Measurements from ENCODE around the gene SUCNR1. TPM values are rescaled to one million over a fixed set of nuclear protein-coding genes. Genes with fewer than 3 reads are reported as not detected.
"Not testable (repeated sequence)": the region's sequence is repeated elsewhere in the genome, so short reads cannot be mapped to it uniquely, and the experiment has no call there.

SUCNR1 gene
- total RNA-seq, 1 donor from 2014 or later, result 0.52 TPM

- H3K9me3 ChIP-seq (ENCODE audit: control insufficient read depth in 3 of 3, low read length in 3 of 3); H3K36me3 ChIP-seq (ENCODE audit: control insufficient read depth in 3 of 3, insufficient read depth in 3 of 3, low read length in 3 of 3): not testable (repeated sequence)
Measured at GRCh38 chr3:151887450-151888211, 14.2 kb downstream of the SUCNR1 start.

GRCh38 chr3:151890721-151891141, 17.3 kb downstream of the SUCNR1 start:
- H3K36me3 ChIP-seq (ENCODE audit: control insufficient read depth in 3 of 3, insufficient read depth in 3 of 3, low read length in 3 of 3), result no peaks in the 10 kb centered on the region
- H3K4me1 ChIP-seq (ENCODE audit: control insufficient read depth in 3 of 3, insufficient read depth in 3 of 3, low read length in 3 of 3), result no peaks in the 10 kb centered on the region
- H3K27me3 ChIP-seq (ENCODE audit: control insufficient read depth in 3 of 3, insufficient read depth in 3 of 3, low read length in 3 of 3), result no peaks in the 10 kb centered on the region
- no peaks in the 10 kb centered on the region for H3K9me3 ChIP-seq (ENCODE audit: control insufficient read depth in 3 of 3, low read length in 3 of 3)
- H3K4me3 ChIP-seq (ENCODE audit: low read length in 3 of 3), result no peak overlapping the region
- H3K9ac ChIP-seq (ENCODE audit: low read depth in 1 of 3, low read length in 3 of 3), result no peak overlapping the region
- H3K27ac ChIP-seq (ENCODE audit: low read depth, low read length), result no peak overlapping the region

More at GRCh38 chr3:151887450-151888211, 14.2 kb downstream of the SUCNR1 start:
- not testable (repeated sequence) for H3K27ac ChIP-seq (ENCODE audit: low read depth, low read length); H3K9ac ChIP-seq (ENCODE audit: low read depth in 1 of 3, low read length in 3 of 3); H3K4me3 ChIP-seq (ENCODE audit: low read length in 3 of 3); H3K4me1 ChIP-seq (ENCODE audit: control insufficient read depth in 3 of 3, insufficient read depth in 3 of 3, low read length in 3 of 3); H3K27me3 ChIP-seq (ENCODE audit: control insufficient read depth in 3 of 3, insufficient read depth in 3 of 3, low read length in 3 of 3)

- Histone ChIP-seq H3K27ac (ENCODE audit: low read depth, low read length) (no peak overlapping the region), H3K9me3 (ENCODE audit: control insufficient read depth in 3 of 3, low read length in 3 of 3) (no peaks in the 10 kb centered on the region), H3K27me3 (ENCODE audit: control insufficient read depth in 3 of 3, insufficient read depth in 3 of 3, low read length in 3 of 3) (no peaks in the 10 kb centered on the region), H3K9ac (ENCODE audit: low read depth in 1 of 3, low read length in 3 of 3) (no peak overlapping the region), H3K4me1 (ENCODE audit: control insufficient read depth in 3 of 3, insufficient read depth in 3 of 3, low read length in 3 of 3) (no peaks in the 10 kb centered on the region), H3K36me3 (ENCODE audit: control insufficient read depth in 3 of 3, insufficient read depth in 3 of 3, low read length in 3 of 3) (no peaks in the 10 kb centered on the region), H3K4me3 (ENCODE audit: low read length in 3 of 3) (no peak overlapping the region)
Measured at GRCh38 chr3:151891721-151892120, 18.3 kb downstream of the SUCNR1 start.

GRCh38 chr3:151894219-151894618, 20.8 kb downstream of the SUCNR1 start:
- Histone ChIP-seq H3K4me3 (ENCODE audit: low read length in 3 of 3) (no peak overlapping the region), H3K9me3 (ENCODE audit: control insufficient read depth in 3 of 3, low read length in 3 of 3) (no peaks in the 10 kb centered on the region), H3K27ac (ENCODE audit: low read depth, low read length) (no peak overlapping the region), H3K36me3 (ENCODE audit: control insufficient read depth in 3 of 3, insufficient read depth in 3 of 3, low read length in 3 of 3) (no peaks in the 10 kb centered on the region), H3K27me3 (ENCODE audit: control insufficient read depth in 3 of 3, insufficient read depth in 3 of 3, low read length in 3 of 3) (no peaks in the 10 kb centered on the region), H3K9ac (ENCODE audit: low read depth in 1 of 3, low read length in 3 of 3) (no peak overlapping the region), H3K4me1 (ENCODE audit: control insufficient read depth in 3 of 3, insufficient read depth in 3 of 3, low read length in 3 of 3) (no peaks in the 10 kb centered on the region)

- no peaks in the 10 kb centered on the region for H3K9me3 ChIP-seq (ENCODE audit: control insufficient read depth in 3 of 3, low read length in 3 of 3)
- H3K36me3 ChIP-seq (ENCODE audit: control insufficient read depth in 3 of 3, insufficient read depth in 3 of 3, low read length in 3 of 3), result no peaks in the 10 kb centered on the region
- no peaks in the 10 kb centered on the region for H3K4me1 ChIP-seq (ENCODE audit: control insufficient read depth in 3 of 3, insufficient read depth in 3 of 3, low read length in 3 of 3)
- H3K9ac ChIP-seq (ENCODE audit: low read depth in 1 of 3, low read length in 3 of 3), result no peak overlapping the region
- no peak overlapping the region for H3K27ac ChIP-seq (ENCODE audit: low read depth, low read length)
- no peaks in the 10 kb centered on the region for H3K27me3 ChIP-seq (ENCODE audit: control insufficient read depth in 3 of 3, insufficient read depth in 3 of 3, low read length in 3 of 3)
- H3K4me3 ChIP-seq (ENCODE audit: low read length in 3 of 3), result no peak overlapping the region
Measured at GRCh38 chr3:151895478-151896241, 22.2 kb downstream of the SUCNR1 start.

- Histone ChIP-seq H3K27ac (ENCODE audit: low read depth, low read length) (no peak overlapping the region), H3K27me3 (ENCODE audit: control insufficient read depth in 3 of 3, insufficient read depth in 3 of 3, low read length in 3 of 3) (no peaks in the 10 kb centered on the region), H3K4me3 (ENCODE audit: low read length in 3 of 3) (no peak overlapping the region), H3K4me1 (ENCODE audit: control insufficient read depth in 3 of 3, insufficient read depth in 3 of 3, low read length in 3 of 3) (no peaks in the 10 kb centered on the region), H3K9me3 (ENCODE audit: control insufficient read depth in 3 of 3, low read length in 3 of 3) (no peaks in the 10 kb centered on the region), H3K36me3 (ENCODE audit: control insufficient read depth in 3 of 3, insufficient read depth in 3 of 3, low read length in 3 of 3) (no peaks in the 10 kb centered on the region), H3K9ac (ENCODE audit: low read depth in 1 of 3, low read length in 3 of 3) (no peak overlapping the region)
Measured at GRCh38 chr3:151896246-151897012, 23.0 kb downstream of the SUCNR1 start.

GRCh38 chr3:151898121-151898520, 24.7 kb downstream of the SUCNR1 start:
- H3K27ac ChIP-seq (ENCODE audit: low read depth, low read length); H3K4me3 ChIP-seq (ENCODE audit: low read length in 3 of 3); H3K4me1 ChIP-seq (ENCODE audit: control insufficient read depth in 3 of 3, insufficient read depth in 3 of 3, low read length in 3 of 3); H3K9ac ChIP-seq (ENCODE audit: low read depth in 1 of 3, low read length in 3 of 3); H3K27me3 ChIP-seq (ENCODE audit: control insufficient read depth in 3 of 3, insufficient read depth in 3 of 3, low read length in 3 of 3); H3K9me3 ChIP-seq (ENCODE audit: control insufficient read depth in 3 of 3, low read length in 3 of 3); H3K36me3 ChIP-seq (ENCODE audit: control insufficient read depth in 3 of 3, insufficient read depth in 3 of 3, low read length in 3 of 3): not testable (repeated sequence)

- not testable (repeated sequence) for H3K4me3 ChIP-seq (ENCODE audit: low read length in 3 of 3); H3K9me3 ChIP-seq (ENCODE audit: control insufficient read depth in 3 of 3, low read length in 3 of 3); H3K9ac ChIP-seq (ENCODE audit: low read depth in 1 of 3, low read length in 3 of 3); H3K27ac ChIP-seq (ENCODE audit: low read depth, low read length); H3K27me3 ChIP-seq (ENCODE audit: control insufficient read depth in 3 of 3, insufficient read depth in 3 of 3, low read length in 3 of 3); H3K36me3 ChIP-seq (ENCODE audit: control insufficient read depth in 3 of 3, insufficient read depth in 3 of 3, low read length in 3 of 3)
- peaks cover 0 to 11% (median 4%) of the 10 kb centered on the region in 3 donors for H3K4me1 ChIP-seq (ENCODE audit: control insufficient read depth in 3 of 3, insufficient read depth in 3 of 3, low read length in 3 of 3)
Measured at GRCh38 chr3:151898564-151899261, 25.3 kb downstream of the SUCNR1 start.

- H3K36me3 ChIP-seq (ENCODE audit: control insufficient read depth in 3 of 3, insufficient read depth in 3 of 3, low read length in 3 of 3), result no peaks in the 10 kb centered on the region
- H3K27me3 ChIP-seq (ENCODE audit: control insufficient read depth in 3 of 3, insufficient read depth in 3 of 3, low read length in 3 of 3), result no peaks in the 10 kb centered on the region
- H3K27ac ChIP-seq (ENCODE audit: low read depth, low read length), result no peak overlapping the region
- no peak overlapping the region for H3K9ac ChIP-seq (ENCODE audit: low read depth in 1 of 3, low read length in 3 of 3)
- peaks cover 0 to 12% (median 4%) of the 10 kb centered on the region in 3 donors for H3K4me1 ChIP-seq (ENCODE audit: control insufficient read depth in 3 of 3, insufficient read depth in 3 of 3, low read length in 3 of 3)
- no peak overlapping the region for H3K4me3 ChIP-seq (ENCODE audit: low read length in 3 of 3)
- no peaks in the 10 kb centered on the region for H3K9me3 ChIP-seq (ENCODE audit: control insufficient read depth in 3 of 3, low read length in 3 of 3)
Measured at GRCh38 chr3:151899996-151900395, 26.6 kb downstream of the SUCNR1 start.

All from skeletal muscle tissue (tissue), 4 donors.